Retinal pigment epithelial cell (primary cell): Measurements from ENCODE around the gene MYRIP.

Experiments used
- DNase-seq: peaks from one replicate; pipeline ENCODE4 v3.0.0-alpha.2; 2010; ENCODE audit warnings: low read depth
- H3K4me3 ChIP-seq: 2 replicates; pipeline ENCODE4 v1.5.1; 2011; ENCODE audit warnings: mild to moderate bottlenecking, low read length, control low read depth, moderate library complexity
- CTCF ChIP-seq: conservative IDR thresholded peaks from 2 replicates; pipeline ENCODE4 v1.5.1; 2011; ENCODE audit warnings: low read depth, low read length, control low read depth, inconsistent platforms

MYRIP gene

DNA sequence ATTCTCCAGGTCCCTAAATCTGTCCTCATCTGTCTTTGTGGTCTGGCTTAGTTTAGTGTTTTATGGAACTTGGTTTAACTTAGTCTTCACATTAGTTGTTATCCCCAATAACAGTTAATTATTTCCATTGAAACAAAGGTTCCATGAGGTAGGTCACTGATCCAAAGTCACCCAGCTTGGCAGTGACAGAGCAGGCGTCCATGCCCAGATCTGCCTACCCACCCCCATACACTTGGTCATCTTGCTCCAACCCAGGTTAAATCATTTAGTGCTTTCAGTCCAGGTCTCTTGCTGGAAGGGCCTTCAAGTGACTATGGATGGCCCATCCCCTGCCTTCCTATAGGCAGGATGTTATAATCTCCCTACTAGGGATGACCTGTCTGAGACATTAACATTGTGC lies 127.4 kb downstream of the MYRIP start:
- no peak overlapping the region for H3K4me3 ChIP-seq
- TF ChIP-seq CTCF, result no peak
- DNase-seq, result no peak

DNA sequence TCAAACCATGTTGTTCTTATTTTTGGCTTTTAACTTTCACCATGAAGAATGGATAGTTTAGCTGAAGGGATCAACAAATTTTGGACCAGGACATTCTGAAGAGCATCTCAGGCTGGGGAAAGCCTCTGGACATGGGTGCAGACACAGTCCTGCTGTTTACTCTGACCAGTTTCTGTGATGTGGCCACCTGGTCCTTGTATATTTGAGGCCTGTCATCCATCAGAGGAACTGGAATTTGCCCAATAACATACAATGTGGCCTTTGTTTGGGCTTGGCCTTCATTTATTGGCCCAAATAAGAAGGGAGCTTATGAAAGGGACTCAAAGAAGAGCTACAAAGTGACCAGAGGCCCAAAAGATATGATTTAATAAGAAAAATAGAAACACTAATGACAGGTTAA lies 127.9 kb downstream of the MYRIP start:
- H3K4me3 ChIP-seq, result no peak overlapping the region
- no peak for DNase-seq
- no peak for TF ChIP-seq CTCF

DNA sequence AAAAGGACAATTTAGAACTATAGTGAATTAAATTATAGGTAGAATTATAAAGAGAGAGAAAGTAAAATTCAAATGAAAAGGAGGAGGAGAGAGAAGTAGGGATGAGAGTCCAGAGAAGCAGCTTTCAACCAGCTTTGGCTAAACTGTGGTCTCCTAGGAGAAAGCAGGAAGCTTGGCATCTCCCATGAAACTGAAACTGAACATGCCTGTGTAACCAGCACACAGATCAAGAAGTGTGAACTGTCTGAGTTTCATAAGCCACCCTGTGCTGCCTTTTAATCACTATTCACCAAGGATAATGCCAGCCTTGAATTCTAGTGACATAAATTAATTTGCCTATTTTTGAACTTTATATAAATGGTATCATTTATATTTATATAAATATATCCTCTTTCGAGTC lies 128.5 kb downstream of the MYRIP start:
- no peak overlapping the region for H3K4me3 ChIP-seq
- DNase-seq, result no peak
- no peak for TF ChIP-seq CTCF

- no peak for DNase-seq
- no peak overlapping the region for H3K4me3 ChIP-seq
- no peak for TF ChIP-seq CTCF
Observed at GRCh38 chr3:39941931-39942330, 132.5 kb downstream of the MYRIP start.

DNA sequence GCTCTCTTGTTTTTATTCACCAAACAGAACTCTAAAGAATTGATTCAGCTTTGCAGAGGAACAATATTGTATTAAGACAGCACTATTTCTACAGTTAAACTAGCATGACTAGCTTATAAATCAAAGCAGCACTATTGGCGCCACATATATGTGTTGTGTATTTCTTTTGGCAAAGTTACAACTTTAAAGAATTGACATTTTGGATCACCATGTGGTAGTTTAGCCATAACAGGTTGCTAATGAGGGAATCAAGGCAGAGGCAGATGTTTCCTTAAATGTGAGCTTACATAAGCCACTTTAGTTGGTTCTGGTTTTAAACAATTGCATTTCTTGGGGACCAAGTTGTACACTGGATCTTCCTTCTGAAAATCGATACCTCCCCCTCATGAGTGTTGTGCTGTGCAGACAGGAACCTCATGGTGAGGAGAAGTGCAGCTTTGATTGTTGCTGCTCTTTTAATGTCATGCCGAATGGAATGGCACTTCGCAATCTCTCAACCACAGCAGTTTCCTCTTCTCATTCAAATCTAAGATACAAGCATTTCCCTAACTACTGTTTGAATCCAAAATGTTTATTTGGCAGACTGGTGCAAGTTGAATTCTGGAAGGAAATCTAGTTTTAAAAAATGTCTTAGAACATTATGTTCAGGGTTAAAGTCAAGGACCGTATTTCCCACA lies 151.2 kb downstream of the MYRIP start:
- no peak for TF ChIP-seq CTCF
- H3K4me3 ChIP-seq, result no peak overlapping the region
- no peak for DNase-seq

DNA sequence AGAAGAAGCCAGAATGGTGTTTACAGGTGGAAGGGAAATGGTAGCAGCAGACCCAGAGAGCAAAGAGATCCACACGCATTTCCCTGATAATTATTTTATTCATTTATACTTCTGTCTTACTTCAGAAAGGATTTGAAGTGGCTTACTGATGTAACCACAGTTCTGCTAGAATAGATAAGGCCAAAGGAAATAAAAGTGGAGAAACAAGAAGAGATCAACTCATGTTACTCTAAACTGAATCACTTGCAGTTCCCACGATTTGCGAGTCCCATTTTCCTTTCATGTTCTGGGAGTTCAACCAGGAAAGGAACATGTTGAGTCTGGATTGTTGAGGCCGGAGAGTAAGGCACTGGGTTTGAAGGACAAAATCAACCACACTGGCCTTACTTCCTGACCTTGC lies 151.8 kb downstream of the MYRIP start:
- H3K4me3 ChIP-seq, result no peak overlapping the region
- no peak for TF ChIP-seq CTCF
- no peak for DNase-seq

DNA sequence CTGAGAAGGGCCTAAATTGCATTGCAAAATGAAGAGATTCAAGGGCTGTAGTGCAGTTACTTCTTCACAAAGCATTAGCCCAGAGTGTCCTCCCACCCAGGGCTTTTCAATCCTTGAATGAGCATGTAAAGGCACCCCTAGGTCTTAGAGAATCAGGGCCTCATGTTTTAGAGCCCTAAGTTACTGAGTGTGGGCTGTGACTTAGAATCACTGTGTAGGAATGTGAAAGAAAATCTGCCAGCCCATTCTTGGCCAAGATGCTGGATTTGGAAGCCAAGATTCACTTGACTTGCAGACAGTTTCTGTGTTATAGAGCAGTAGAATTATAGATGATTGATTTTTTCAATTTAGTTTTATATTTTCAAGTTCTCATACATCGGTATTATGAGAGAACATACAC lies 153.2 kb downstream of the MYRIP start:
- no peak for DNase-seq
- no peak for TF ChIP-seq CTCF
- no peak overlapping the region for H3K4me3 ChIP-seq
